ENCODE measurements around the gene PAAF1. TPM values are rescaled to one million over a fixed set of nuclear protein-coding genes. Genes with fewer than 3 reads are reported as not detected.

PAAF1 gene
- total and polyA plus RNA-seq, 11 donors = 3.9 to 18.4 (median 11.4) TPM

DNA sequence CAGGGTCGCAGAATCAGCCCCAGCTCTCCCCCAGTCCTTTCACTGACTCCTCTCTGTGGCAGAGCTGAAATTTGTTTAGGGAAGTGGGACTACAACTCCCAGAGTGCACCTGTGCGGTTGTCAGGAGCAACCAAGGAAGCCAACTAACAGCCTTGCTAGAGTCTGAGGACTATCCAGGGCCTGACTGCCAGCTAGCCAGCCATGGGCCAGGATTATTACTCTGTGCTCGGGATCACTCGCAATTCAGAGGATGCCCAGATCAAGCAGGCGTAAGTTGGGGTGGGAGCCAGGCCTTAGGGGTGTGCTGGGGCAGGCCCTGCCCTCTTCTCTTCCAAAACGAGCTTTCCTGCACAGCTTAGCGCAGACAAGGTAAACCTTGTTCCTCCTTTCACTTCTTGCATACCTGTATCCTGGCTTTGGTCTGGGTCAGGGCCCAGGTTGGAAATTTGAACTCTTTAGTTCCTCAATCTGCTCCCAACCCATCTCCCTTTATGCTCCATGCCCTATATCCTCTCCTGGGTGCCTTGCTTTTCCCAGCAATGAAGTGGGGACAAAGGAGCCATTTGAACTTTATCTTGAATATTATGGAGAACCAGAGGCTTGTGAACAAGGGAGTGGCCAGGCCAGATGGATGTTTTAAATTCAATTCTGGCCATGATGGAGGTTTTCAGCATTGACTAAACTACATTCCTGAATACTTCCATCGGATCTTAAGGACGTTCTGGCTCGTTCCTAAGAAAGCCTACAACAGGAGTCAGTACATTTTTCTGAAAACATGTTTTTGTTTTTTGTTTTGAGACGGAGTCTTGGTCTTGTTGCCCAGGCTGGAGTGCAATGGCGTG lies 74.3 kb downstream of the PAAF1 start, which contains the start of gene DNAJB13:
Gene DNAJB13, plus strand, starts transcription at position 158 of the 842 bp plus-strand sequence. Its CDS starts 44 bp downstream, at position 202.
- H3K36me3 ChIP-seq = no peaks in the 10 kb centered on the region
- peaks cover 0 to 7% (median 0%) of the 10 kb centered on the region in 9 donors for H3K27me3 ChIP-seq
- ATAC-seq = peak in 2 of 4 donors; percentile 34 to 57
- H3K9me3 ChIP-seq = no peaks in the 10 kb centered on the region
- no peaks in the 10 kb centered on the region for H3K4me1 ChIP-seq
- WGBS, 4 donors = 81 to 87% (median 85%) methylated on average over 12 of the region's 12 CpGs
- H3K4me3 ChIP-seq = no peak within 1 kb of the TSS
- intact Hi-C loops (cut with DNase I) = no loop called here
- TF ChIP-seq POLR2A (IDR thresholded peaks at IDR 0.05) = no peak
- TF ChIP-seq, protein P1, sequence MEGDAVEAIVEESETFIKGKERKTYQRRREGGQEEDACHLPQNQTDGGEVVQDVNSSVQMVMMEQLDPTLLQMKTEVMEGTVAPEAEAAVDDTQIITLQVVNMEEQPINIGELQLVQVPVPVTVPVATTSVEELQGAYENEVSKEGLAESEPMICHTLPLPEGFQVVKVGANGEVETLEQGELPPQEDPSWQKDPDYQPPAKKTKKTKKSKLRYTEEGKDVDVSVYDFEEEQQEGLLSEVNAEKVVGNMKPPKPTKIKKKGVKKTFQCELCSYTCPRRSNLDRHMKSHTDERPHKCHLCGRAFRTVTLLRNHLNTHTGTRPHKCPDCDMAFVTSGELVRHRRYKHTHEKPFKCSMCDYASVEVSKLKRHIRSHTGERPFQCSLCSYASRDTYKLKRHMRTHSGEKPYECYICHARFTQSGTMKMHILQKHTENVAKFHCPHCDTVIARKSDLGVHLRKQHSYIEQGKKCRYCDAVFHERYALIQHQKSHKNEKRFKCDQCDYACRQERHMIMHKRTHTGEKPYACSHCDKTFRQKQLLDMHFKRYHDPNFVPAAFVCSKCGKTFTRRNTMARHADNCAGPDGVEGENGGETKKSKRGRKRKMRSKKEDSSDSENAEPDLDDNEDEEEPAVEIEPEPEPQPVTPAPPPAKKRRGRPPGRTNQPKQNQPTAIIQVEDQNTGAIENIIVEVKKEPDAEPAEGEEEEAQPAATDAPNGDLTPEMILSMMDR (IDR thresholded peaks at IDR 0.05) = no peak
- no peak for DNase-seq
- H3K27ac ChIP-seq = no peak within 1 kb of the TSS

- H3K4me3 ChIP-seq = no peak overlapping the region
- WGBS, 4 donors = 85 to 90% (median 88%) methylated on average over 7 of the region's 7 CpGs
- ATAC-seq (no peak), DNase-seq (no peak)
- no peaks in the 10 kb centered on the region for H3K9me3 ChIP-seq
- H3K4me1 ChIP-seq = no peaks in the 10 kb centered on the region
- intact Hi-C loops (cut with DNase I) = no loop called here
- no peak overlapping the region for H3K27ac ChIP-seq
- H3K27me3 ChIP-seq = peaks cover 0 to 12% (median 1%) of the 10 kb centered on the region in 9 donors
- TF ChIP-seq, protein P1 (IDR thresholded peaks at IDR 0.05) = no peak
- no peak for TF ChIP-seq POLR2A (IDR thresholded peaks at IDR 0.05)
- no peaks in the 10 kb centered on the region for H3K36me3 ChIP-seq
Measured at GRCh38 chr11:73951797-73952196, 75.0 kb downstream of the PAAF1 start.

GRCh38 chr11:73956876-73957653 lies 80.3 kb downstream of the PAAF1 start:
- TF ChIP-seq, protein P1 (IDR thresholded peaks at IDR 0.05) = no peak
- TF ChIP-seq POLR2A (IDR thresholded peaks at IDR 0.05) = no peak
- WGBS, 4 donors = 38 to 58% (median 49%) methylated on average over 27 to 29 of the region's 29 CpGs
- no peak overlapping the region for H3K4me3 ChIP-seq
- no peaks in the 10 kb centered on the region for H3K9me3 ChIP-seq
- H3K4me1 ChIP-seq = no peaks in the 10 kb centered on the region
- H3K36me3 ChIP-seq = no peaks in the 10 kb centered on the region
- ATAC-seq (no peak), DNase-seq (no peak)
- intact Hi-C loops (cut with DNase I) = no loop called here
- H3K27ac ChIP-seq = no peak overlapping the region
- H3K27me3 ChIP-seq = peaks cover 0 to 24% (median 5%) of the 10 kb centered on the region in 9 donors
